HG03439 (cell line): ENCODE data around the gene TUB.

ENCODE experiments used
- ATAC-seq: cut with Tn5 transposase; IDR thresholded peaks from one replicate; pipeline ENCODE4 v1.9.1; 2021; ENCODE audit warnings: mild to moderate bottlenecking, moderate library complexity; ENCODE audit not compliant: unreplicated experiment

The TUB gene

DNA sequence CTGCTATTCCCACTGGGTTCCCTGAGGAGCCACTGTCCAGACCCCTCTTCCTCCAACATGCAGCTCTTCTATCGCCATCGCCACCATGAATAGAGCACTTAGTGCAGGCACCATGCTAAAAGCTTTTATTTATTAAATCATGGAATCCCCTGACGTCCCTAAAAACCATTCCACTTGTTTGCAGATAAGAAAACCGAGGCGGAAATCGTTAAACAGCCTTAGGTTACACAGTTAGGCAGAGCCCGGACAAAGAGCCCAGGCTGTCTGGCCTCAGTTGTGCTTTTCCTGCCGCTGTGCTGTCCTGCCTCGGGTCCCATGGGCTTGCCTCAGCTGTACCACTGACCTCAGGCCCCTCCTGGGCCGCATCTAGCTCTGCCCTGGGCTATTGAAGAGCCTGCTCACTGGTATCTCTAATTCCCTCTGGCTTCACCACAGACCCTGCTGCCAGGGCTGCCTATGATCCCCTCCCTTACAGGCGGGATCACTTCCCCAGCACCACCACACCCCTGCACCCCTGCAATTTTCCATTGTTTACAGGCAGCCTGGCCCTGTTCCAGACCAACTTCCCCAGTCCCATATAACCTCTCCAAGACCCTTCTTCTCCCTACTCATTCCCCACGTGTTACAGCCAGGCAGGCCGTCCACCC, 13.0 kb upstream of the TUB start:
- ATAC-seq = no peak

DNA sequence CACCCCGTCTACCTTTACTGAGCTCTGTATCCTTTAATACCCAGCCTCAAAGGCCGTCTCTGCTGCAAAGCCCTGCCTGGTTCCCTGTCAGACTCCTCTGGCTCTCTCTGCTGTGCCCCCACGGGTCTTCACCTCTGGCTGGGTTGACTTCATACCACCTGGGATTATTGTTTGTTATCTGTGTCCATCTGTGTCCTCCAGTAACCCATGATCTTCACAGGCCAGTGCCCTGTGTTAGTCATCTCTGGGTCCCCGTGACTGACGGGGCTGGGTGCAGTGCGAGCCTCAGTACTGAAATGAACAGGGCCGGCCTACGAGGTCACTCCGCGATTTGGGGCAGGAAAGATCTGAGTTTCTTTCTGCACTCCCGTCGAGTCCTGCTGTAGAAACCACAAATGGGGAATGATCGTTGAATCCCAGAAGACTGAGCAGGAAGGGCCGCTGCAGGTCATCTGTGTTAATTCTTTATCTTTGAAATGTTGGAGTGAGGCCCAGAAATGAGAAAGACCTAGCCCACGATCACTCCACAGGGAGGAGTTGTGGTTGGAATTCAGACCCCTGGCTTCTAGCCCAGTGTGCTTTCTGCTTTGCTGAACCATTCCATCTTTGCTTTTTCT, 12.3 kb upstream of the TUB start:
- no peak for ATAC-seq

DNA sequence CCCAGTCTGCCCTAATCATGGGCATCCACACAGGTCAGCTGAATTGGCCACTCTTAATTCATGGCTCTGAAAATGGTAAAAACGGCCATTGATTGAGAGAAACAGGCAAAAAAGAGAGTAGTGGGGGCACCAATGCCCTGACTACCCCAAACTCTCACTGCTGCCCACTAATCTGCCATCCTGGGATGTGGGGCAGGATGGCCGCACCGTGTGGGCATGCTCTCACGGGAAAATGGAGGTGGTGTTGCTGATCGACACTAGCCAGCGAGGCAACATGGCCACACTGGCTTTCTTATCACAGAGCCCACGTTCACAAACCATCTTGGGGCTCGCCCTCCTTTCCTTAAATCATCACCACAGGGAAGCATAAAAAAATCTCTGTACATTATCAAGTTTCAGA, 11.2 kb upstream of the TUB start:
- ATAC-seq = no peak

DNA sequence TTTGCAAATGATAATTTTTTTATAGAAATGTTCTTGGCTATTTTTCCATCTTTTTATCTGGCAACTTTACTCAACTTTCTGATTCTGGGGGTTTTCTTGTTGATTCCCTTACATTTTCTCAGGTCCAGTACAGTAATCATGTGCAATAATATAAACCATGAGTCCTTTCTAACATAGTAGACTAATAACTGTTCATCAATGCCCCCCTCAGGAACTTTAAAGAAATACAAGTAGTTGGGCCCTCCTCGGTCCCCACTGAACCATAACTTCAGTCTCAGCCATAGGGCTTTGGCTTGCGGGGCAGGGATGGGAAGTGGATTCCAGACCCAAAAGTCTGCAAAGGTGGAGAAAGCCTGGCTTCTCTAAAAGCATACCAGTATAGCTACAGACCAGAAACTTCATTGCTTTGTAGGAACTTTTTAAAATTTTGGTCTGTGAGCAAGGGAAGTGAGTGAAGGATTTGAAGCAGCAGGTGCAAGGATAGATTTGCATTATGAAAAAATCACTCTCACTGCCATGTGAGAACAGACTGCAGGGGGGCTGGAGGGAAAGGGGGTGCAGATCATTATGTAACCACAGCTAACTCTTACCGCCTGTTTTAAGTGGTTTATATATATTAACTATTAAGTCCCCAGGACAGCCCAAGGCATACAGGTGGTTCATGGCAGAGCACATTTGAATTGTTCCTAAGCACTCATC, 10.4 kb upstream of the TUB start:
- ATAC-seq = no peak

DNA sequence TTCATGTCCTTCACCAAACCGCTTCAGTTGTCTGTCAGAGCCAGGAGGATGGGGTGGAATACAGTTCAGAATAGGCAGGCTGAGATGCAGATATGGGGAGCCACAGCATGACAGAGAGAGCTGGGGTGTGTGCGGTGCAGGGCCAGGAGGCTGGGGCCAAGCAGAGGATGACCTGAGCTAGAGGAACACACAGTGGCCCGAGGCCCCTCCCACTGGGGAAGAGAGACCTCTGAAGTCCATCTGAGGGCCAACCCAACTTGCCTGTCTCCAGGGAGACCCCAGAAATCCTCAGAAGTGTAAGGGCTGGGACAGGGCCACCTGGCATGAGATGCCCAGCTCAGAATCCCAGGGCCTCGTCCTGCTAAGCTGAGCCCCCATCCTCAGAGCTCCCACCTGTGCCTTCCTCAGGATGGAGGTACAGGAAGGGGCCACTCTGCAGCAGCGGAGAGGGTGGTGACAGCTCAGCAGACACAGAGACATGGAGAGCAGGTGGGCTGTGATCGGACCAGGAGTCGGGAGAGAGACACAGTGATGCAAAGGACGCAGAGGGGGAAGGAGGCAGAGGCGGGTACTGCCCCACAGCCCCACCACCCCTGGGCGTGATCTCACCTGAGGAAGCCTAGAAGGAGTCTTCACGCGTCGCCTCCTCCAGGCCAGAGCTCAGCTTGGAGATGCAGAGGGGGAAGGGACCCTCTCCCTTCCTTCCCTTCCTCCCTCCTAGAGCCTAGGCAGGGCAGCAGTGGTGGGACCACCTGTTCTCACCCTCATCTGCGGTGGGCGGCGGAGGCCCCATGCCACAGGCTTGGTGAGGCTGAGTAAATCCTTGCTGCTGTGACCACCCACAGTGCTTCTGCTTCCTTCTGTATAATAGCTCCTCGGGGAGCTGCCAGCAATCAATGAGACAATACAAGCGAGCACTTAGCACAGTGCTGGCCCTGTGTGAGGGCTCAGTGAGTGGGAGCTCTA, 9.1 kb upstream of the TUB start:
- ATAC-seq = no peak

DNA sequence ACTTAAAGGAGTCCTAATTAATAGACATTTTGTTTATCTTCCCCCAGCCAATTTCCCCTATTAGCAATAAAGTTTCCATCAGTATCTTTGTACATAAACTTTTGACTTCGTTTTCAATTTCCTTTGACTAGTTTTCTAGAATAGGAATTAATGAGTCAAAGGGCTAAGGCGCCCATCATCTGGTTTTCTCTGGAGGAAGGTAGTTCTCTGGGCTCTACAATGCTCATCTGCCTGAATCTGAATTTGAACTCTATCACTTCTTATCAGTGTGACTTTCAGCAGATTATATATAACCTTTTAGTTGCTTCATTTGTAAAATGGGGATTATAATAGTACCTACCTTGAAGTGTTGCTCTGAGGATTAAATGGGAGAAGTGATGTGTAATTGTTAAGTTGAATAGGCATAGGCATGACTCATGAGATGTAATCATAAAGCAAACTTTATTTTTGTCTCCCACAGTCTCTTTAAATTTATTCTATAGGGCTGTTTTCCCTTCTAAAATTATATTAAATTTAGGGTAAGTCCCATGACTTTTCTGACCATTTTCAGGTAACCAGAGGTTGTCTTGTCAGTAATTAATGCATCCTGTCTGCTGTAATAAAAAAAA, 5.8 kb upstream of the TUB start:
- no peak for ATAC-seq

DNA sequence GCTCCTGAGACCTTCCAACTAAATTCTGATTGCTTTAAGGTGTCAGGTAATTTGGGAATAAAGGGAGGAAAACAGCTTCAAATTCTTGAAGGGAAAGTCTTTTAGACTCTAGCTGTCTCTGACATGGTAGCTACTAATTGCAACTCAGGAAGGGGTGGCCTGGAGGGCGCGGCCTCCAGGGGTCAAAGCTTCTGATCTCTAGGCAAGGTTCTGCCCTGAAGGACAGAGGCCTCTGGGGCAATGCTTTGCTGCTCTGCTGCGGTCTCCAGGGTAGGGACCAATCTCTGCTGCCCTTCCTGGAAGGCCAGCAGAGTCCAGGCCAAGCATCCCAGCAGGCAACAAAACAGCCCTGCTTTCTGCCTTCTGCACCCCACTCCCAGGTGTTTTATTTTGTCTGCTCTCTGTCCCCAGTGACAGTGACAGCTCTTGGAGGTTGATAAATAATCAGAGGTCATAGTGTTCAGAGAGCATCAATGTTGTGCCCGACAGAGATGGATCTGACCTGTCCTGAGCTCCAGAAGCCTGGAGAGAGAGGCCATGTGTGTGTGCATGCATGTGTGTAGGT, 1.8 kb upstream of the TUB start:
- ATAC-seq = no peak

DNA sequence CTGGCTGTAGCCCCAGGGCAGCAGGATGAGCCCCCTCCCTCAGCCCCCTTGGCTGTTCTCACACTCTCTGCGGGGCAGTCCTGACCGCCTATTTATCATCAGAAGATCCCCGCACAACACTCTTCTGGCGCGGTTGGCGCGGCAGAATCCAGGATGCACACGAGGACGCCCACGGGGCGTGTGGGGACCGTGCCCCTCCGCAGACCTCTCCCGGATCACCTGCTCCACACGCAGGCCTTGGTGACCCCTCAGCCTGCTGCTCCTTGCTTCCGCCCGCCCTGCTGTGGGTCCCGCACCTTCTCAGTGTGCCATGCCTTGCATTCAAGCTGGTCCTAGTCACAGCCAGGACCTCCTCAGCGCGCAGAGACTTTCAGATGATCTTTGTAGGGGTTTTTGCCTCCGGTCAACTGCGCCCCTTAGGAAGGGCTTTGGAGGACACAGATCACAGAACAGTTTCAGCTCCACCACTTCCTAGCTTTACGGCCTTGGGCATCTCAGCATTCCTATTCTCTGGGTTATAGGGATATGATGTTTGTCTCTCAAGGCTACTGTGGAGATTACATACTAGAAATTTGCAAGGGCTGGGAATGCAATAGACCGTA, 841 bp upstream of the TUB start:
- ATAC-seq = no peak

DNA sequence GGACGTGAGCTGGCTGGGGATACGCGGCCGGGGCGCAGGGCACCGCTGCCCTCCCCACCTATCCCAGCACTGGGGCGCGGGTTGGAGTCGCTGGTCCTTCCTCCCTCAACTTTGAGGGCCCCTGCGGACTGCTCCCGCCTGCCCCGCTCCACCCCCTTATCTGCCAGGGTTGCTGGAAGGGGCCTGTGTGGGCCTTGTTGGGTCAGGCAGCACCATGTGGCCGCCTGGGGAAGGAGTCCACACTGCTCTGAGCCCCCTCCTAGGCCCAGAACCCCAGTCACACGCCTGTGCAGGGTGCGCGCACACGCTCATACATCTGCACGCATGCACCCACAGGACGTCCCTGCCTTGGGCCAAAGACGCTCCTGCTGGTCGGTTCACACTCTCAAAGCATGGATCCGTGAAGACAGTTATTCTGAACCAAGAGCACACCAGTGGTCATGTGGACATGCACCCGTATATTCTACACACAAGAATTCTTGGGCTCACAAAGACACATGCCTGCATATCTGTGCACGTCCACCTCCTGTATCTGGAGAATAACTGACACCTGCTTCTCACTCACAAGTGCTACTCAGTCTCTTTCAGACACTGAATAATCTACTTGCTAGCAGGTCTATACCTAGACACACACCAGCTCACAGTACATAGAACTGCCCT, 710 bp downstream of the TUB start:
- no peak for ATAC-seq

DNA sequence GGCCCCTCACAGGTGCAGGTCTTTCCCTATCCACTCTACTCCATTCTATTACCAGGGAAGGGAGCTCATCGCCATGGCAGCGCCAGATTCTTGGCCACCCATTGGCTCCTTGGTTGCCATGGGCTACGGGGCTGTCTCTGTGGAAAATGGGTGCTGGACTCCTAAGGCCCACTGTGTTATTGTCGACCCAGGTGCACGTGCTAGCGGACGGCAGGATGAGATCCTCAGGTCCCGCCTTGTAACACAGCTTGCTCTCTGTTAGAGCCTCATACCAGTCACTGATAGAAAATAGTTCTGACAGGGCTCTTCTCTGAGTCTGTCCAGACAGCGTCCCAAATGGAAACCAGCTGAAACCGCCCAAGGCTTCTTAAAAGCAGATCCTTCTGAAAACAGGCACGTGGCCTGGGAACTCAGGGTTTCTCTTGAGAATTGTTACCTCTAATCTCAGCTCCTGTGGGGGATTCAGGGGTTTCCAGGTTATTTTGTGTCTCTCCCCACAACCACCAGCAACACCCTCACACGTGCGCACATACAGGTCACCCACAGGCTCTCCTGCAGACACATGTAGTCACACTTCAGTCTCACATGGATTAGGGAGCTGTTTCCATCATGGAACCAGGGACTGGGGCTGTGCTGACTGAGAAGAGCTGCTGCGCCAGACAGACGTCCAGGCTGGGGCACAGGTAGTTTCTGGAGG, 1.5 kb downstream of the TUB start:
- no peak for ATAC-seq

DNA sequence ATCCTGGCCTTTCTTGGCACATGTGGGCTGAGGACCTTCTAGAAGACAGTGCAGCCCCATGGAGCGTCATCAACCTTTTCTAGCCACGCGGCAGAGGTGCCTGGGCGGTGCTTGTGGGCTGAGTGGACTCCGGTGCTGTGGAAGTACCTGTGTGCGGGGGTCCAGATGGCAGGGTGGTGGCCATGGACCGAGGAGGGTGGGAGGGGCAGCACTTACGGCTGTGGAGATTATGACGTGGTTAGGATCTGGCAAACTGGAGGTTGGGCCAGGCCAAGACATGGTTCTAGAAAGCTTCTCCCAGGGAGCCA, 2.0 kb downstream of the TUB start:
- ATAC-seq = no peak

DNA sequence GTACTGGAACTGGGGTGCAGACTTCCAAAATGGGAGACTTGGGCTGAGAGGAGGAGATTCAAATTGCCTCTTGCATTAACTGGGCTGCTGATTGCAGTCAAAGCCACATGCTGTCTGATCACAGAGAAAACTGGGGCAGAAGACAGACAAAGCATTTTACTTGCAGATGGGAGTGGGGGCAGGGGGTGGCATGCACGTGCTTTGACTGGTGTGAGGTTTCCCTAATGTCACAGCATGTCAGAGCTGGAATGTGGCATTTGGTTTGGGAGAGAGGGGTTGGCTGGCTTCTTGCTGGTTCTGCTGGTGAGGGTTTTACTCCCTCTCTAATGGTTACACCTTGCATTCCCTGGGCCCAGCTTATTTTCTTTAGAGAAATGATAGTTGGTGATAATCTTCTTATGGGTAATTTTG, 2.9 kb downstream of the TUB start:
- ATAC-seq = no peak

DNA sequence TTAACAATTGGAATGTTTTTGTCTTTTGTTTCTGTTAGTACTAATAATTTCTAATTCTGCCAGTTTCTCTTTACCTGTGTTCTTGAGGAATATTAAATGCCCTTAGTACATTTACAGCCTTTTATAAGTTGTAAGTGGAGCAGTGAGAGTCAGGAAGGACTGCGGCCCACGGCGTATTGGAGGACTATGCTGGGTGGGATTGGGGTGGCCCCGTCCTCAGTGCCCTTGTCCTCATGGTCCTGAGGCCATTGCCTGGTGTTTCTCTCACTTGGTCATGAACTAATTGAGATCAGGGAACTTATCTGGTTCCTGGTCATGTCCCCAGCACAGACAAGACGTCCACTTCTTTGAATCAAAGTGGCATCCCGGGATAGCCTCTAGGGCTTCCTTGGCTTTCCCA, 3.3 kb downstream of the TUB start:
- ATAC-seq = no peak

DNA sequence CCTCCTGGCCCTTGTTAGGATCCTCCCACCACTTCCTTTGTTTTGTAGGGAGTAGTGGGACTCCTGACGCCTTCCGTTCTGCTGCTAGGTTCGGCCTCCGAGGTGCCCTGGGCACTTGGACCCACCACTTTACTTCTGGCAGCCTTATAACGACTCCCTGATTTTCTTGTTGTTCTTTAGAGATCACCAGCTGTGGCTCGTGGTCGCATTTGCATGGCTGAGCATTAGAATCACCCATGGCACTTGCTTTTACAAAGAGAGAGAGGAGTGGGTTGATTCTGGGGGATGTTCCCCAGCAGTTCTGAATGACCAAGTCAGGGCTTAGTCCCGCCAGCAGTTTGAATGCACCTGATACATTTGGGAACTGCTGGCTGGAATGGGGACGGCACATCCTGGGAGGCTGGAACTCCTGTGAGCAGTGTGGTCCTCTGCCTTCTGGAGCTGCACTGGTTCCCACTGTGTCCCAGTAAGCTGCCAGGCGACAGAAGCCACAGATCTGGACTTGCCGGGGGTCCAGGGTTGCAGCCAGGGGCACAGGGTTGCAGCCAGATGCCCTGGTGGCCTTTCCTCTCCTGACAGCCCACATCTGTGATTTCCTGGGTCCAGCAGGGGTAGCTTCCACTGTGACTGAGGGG, 4.1 kb downstream of the TUB start:
- no peak for ATAC-seq

DNA sequence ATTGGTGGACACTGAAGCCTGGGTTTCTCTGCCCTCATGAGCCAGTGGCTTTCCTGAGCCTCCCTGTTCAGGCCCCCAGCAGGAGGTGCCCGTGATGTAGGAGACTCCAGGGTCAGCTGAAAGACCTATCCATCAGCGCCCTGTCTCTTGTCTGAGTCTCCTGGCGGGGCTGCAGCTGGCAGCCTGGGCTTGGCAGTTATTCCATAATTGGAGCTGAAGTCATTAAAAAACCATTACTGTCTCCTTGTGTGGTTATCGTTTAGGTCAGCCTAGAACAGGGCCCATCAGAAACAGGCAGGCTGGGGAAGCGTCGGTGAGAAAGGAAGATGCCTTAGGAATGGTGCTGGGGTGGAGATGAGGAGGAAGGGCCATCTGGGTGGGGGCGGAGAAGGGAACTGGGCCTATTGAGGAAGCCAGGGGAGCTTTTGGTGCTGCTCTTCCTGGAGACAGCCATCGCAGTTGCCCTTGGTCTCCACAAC, 5.0 kb downstream of the TUB start:
- no peak for ATAC-seq

DNA sequence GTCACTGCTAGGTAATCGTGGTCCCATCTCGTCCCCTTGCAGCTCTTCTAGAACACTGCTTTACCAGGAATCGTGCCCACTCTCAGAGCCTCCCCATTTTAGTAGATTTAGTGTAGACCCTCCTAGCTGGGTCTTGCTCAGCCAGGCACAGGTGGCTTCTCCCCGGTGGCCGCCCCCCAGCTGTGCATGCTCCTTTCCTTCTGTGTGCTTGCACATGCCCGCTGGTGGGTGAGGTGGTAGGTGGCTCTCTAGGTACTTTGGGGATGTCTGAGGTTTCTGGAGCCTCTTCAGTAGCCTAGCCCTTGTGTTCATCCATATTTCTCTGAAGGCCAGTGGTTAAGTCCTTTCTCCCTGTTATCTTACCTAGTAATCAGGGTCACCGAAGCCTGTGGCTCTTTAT, 5.6 kb downstream of the TUB start:
- no peak for ATAC-seq

DNA sequence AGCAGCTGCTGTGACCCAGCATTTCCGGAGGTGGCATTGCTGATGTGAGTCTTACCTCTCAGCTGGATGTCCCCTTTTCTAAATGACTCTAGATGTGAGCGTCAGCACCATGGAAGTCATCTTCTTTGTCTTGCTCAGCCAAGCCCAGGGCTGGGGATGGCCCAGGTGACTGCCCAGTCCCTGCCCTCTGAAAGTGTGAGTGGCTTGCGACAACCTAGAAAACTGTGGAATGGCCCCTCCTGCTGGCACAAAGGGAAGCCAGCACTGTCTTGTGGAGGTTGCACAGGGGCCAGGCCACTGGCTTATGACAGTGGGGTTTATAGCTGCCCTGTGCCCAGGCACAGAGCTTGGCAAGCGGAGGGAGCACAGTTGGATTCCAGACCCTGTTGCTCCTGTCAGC, 6.2 kb downstream of the TUB start:
- ATAC-seq = no peak

DNA sequence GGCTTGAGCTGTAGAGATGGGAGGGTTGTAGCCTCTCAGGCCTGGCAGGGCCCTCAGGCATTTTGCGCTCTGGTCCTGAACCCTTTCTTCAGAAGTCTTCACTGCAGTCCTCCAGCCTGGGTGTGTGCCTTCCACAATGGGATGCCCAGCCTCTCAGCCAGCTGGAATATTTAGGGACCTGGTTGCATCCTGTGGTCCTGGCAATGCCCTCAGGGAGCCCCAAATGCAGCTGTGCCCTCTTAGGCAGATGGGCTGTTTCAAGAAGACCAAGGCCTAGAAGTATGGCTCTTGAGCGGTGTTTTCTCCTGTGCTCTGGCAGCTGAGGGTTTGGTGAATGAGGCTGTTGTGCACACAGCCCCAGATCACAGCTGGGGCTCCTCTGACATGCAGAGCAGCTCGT, 6.7 kb downstream of the TUB start:
- no peak for ATAC-seq
